ENCODE measurements around the gene TOGARAM2. TPM values are rescaled to one million over a fixed set of nuclear protein-coding genes. Genes with fewer than 3 reads are reported as not detected.

The TOGARAM2 gene
- total and polyA plus RNA-seq, 2 experiments from 2014 or later: not detected

GRCh38 chr2:29001806-29002205, 20.7 kb downstream of the TOGARAM2 start:
- no peak for TF ChIP-seq EZH2phosphoT487 (IDR thresholded peaks at IDR 0.05; ENCODE audit: insufficient read depth, low read depth)
- no peak for TF ChIP-seq EZH2 (IDR thresholded peaks at IDR 0.05; ENCODE audit: insufficient read depth, poor library complexity, severe bottlenecking)
- Histone ChIP-seq H3K4me1 (ENCODE audit: insufficient read depth) (peaks cover 7% of the 10 kb centered on the region; the same call in 1 of the 2 replicates), H3K79me2 (ENCODE audit: insufficient read depth) (no peaks in the 10 kb centered on the region), H3K27ac (no peak overlapping the region), H3K9ac (no peak overlapping the region), H3K36me3 (ENCODE audit: low read depth) (no peaks in the 10 kb centered on the region), H3F3A (ENCODE audit: insufficient read depth) (no peaks in the 10 kb centered on the region; the same call in 1 of the 2 replicates), H3K9me2 (ENCODE audit: insufficient read depth) (no peaks in the 10 kb centered on the region), H3K27me3 (replicated peaks; ENCODE audit: insufficient read depth) (no peaks in the 10 kb centered on the region), H3K9me3 (ENCODE audit: low read depth) (no peaks in the 10 kb centered on the region), H3K4me3 (no peak overlapping the region), H2AFZ (no peak overlapping the region), H3K4me2 (ENCODE audit: unreplicated experiment) (no peak overlapping the region), H4K20me1 (ENCODE audit: insufficient read depth) (no peaks in the 10 kb centered on the region)
- in situ Hi-C loops (cut with MboI): no loop called here
- no peak for DNase-seq
- 78 to 92% methylated on average over 4 of the region's 4 CpGs for WGBS, 2 experiments (ENCODE audit: low coverage in 1 of 2, low lambda C conversion rate in 2 of 2, missing lambda C conversion rate in 2 of 2)

DNA sequence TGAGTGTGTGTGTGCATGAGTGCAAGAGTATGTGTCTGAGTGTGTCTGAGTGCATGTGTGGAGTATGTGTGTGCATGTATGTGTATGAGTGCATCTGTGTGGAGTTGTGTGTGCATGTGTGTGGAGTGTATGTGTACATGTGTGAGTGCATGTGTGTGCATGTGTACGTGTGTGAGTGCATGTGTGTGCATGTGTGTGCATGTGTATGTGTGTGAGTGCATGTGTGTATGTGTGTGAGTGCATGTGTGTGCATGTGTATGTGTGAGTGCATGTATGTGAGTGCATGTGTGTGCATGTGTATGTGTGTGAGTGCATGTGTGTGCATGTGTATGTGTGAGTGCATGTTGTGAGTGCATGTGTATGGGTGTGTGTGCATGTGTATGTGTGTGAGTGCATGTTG, 23.7 kb downstream of the TOGARAM2 start:
- Histone ChIP-seq H3K9me2 (ENCODE audit: insufficient read depth) (no peaks in the 10 kb centered on the region), H3K27ac (no peak overlapping the region), H3K79me2 (ENCODE audit: insufficient read depth) (no peaks in the 10 kb centered on the region), H3K9ac (no peak overlapping the region), H3F3A (ENCODE audit: insufficient read depth) (no peaks in the 10 kb centered on the region), H2AFZ (no peak overlapping the region), H3K36me3 (ENCODE audit: low read depth) (no peaks in the 10 kb centered on the region), H3K4me2 (ENCODE audit: unreplicated experiment) (no peak overlapping the region), H3K4me3 (no peak overlapping the region), H3K27me3 (replicated peaks; ENCODE audit: insufficient read depth) (no peaks in the 10 kb centered on the region), H4K20me1 (ENCODE audit: insufficient read depth) (no peaks in the 10 kb centered on the region), H3K9me3 (ENCODE audit: low read depth) (no peaks in the 10 kb centered on the region), H3K4me1 (ENCODE audit: insufficient read depth) (no peaks in the 10 kb centered on the region)
- TF ChIP-seq EZH2 (IDR thresholded peaks at IDR 0.05; ENCODE audit: insufficient read depth, poor library complexity, severe bottlenecking) (no peak), EZH2phosphoT487 (IDR thresholded peaks at IDR 0.05; ENCODE audit: insufficient read depth, low read depth) (no peak)
- in situ Hi-C loops (cut with MboI): no loop called here
- no peak for DNase-seq
- 0% methylated on average over 1 of the region's 1 CpG for WGBS, 2 experiments (ENCODE audit: low coverage in 1 of 2, low lambda C conversion rate in 2 of 2, missing lambda C conversion rate in 2 of 2)

- Histone ChIP-seq H4K20me1 (ENCODE audit: insufficient read depth) (no peaks in the 10 kb centered on the region), H3K9me2 (ENCODE audit: insufficient read depth) (no peaks in the 10 kb centered on the region), H3K4me1 (ENCODE audit: insufficient read depth) (no peaks in the 10 kb centered on the region), H3K27me3 (replicated peaks; ENCODE audit: insufficient read depth) (no peaks in the 10 kb centered on the region), H3K27ac (no peak overlapping the region), H3K9ac (no peak overlapping the region), H3K4me2 (ENCODE audit: unreplicated experiment) (no peak overlapping the region), H3K4me3 (no peak overlapping the region), H3F3A (ENCODE audit: insufficient read depth) (no peaks in the 10 kb centered on the region), H3K79me2 (ENCODE audit: insufficient read depth) (no peaks in the 10 kb centered on the region), H3K9me3 (ENCODE audit: low read depth) (no peaks in the 10 kb centered on the region), H3K36me3 (ENCODE audit: low read depth) (no peaks in the 10 kb centered on the region), H2AFZ (no peak overlapping the region)
- no peak for TF ChIP-seq EZH2phosphoT487 (IDR thresholded peaks at IDR 0.05; ENCODE audit: insufficient read depth, low read depth)
- no peak for TF ChIP-seq EZH2 (IDR thresholded peaks at IDR 0.05; ENCODE audit: insufficient read depth, poor library complexity, severe bottlenecking)
- DNase-seq: no peak
- 64 to 65% methylated on average over 5 to 7 of the region's 7 CpGs for WGBS, 2 experiments (ENCODE audit: low coverage in 1 of 2, low lambda C conversion rate in 2 of 2, missing lambda C conversion rate in 2 of 2)
- in situ Hi-C loops (cut with MboI): no loop called here
Measured at GRCh38 chr2:29005331-29005730, 24.2 kb downstream of the TOGARAM2 start.

GRCh38 chr2:29006092-29006979, 25.2 kb downstream of the TOGARAM2 start:
- Histone ChIP-seq H3K4me1 (ENCODE audit: insufficient read depth) (no peaks in the 10 kb centered on the region), H4K20me1 (ENCODE audit: insufficient read depth) (no peaks in the 10 kb centered on the region), H3K36me3 (ENCODE audit: low read depth) (no peaks in the 10 kb centered on the region), H3K27me3 (replicated peaks; ENCODE audit: insufficient read depth) (no peaks in the 10 kb centered on the region), H3K4me2 (ENCODE audit: unreplicated experiment) (no peak overlapping the region), H3K9me3 (ENCODE audit: low read depth) (no peaks in the 10 kb centered on the region), H3K9ac (no peak overlapping the region), H3K4me3 (no peak overlapping the region), H3K27ac (no peak overlapping the region), H3K9me2 (ENCODE audit: insufficient read depth) (no peaks in the 10 kb centered on the region), H3K79me2 (ENCODE audit: insufficient read depth) (no peaks in the 10 kb centered on the region), H2AFZ (no peak overlapping the region), H3F3A (ENCODE audit: insufficient read depth) (no peaks in the 10 kb centered on the region)
- no peak for TF ChIP-seq EZH2 (IDR thresholded peaks at IDR 0.05; ENCODE audit: insufficient read depth, poor library complexity, severe bottlenecking)
- DNase-seq: no peak
- in situ Hi-C loops (cut with MboI): no loop called here
- 65 to 66% methylated on average over 9 to 12 of the region's 12 CpGs for WGBS, 2 experiments (ENCODE audit: low coverage in 1 of 2, low lambda C conversion rate in 2 of 2, missing lambda C conversion rate in 2 of 2)

Measured in GM23248 (cell line).